Heart right ventricle (tissue), 16 donors: ENCODE results near the gene MVB12B. TPM values are rescaled to one million over a fixed set of nuclear protein-coding genes. Genes with fewer than 3 reads are reported as not detected.
"Not testable (repeated sequence)": the region's sequence is repeated elsewhere in the genome, so short reads cannot be mapped to it uniquely, and the experiment has no call there.

Experiments used
- ATAC-seq, 8 donors: fragments of 200-7000 bp; cut with Tn5 transposase; one replicate each; pipeline ENCODE4 v1.9.1; 2020; ENCODE audit warnings: mild to moderate bottlenecking in 8 of 8, moderate library complexity in 8 of 8, moderate number of reproducible peaks in 1 of 8
- DNase-seq, 2 donors: peaks; one replicate each; pipeline ENCODE4 v3.0.0-alpha.2; 2020
- H3K27ac ChIP-seq, 10 donors: fragments of 200-600 bp; sonication (generic) in 2 of 10; one replicate each; pipeline versions ENCODE4 v1.5.0 to v1.8.0; 2020 to 2022; ENCODE audit warnings: mild to moderate bottlenecking in 3 of 10
- H3K27me3 ChIP-seq, 7 donors: fragments of 200-600 bp; one replicate each; pipeline ENCODE4 v1.8.0; 2021 to 2022; ENCODE audit warnings: mild to moderate bottlenecking in 2 of 7
- H3K36me3 ChIP-seq, 9 donors: fragments of 200-600 bp; sonication (generic) in 1 of 9; one replicate each; pipeline versions ENCODE4 v1.5.0 to v1.8.0; 2020 to 2022; ENCODE audit warnings: mild to moderate bottlenecking in 2 of 9
- H3K4me1 ChIP-seq, 9 donors: fragments of 200-600 bp; sonication (generic) in 1 of 9; one replicate each; pipeline versions ENCODE4 v1.5.0 to v1.8.0; 2020 to 2022; ENCODE audit warnings: mild to moderate bottlenecking in 4 of 9
- H3K4me3 ChIP-seq, 10 donors: fragments of 200-600 bp; sonication (generic) in 2 of 10; one replicate each; pipeline versions ENCODE4 v1.5.0 to v1.8.0; 2020 to 2022; ENCODE audit warnings: mild to moderate bottlenecking in 7 of 10, moderate library complexity in 2 of 10
- H3K9me3 ChIP-seq, 11 donors: fragments of 200-600 bp in 10 of 11; sonication (generic) in 2 of 11; one replicate each; pipeline versions ENCODE4 v1.5.0 to v1.8.0; 2013 to 2022; ENCODE audit warnings: mild to moderate bottlenecking in 2 of 11, control low read depth in 1 of 11, moderate library complexity in 1 of 11
- CTCF ChIP-seq, 9 donors: fragments of 200-600 bp; sonication (generic) in 2 of 9; IDR thresholded peaks; one replicate each; pipeline versions ENCODE4 v1.5.0 to v1.8.0; 2021 to 2022; ENCODE audit warnings: antibody characterized with exemption in 9 of 9, mild to moderate bottlenecking in 5 of 9, moderate library complexity in 1 of 9
- WGBS, 2 donors: extraction: QIAGEN DNeasy Blood & Tissue Kit; methylation state at CpG; one replicate each; pipeline ENCODE4 v1.1.7; 2013; ENCODE audit warnings: inconsistent platforms in 1 of 2; 5-methylcytosine and 5-hydroxymethylcytosine counted together
- intact Hi-C, 10 donors: fragments of 100-400 bp; cut with DNase I; formaldehyde crosslinking; loops; one replicate each; pipeline versions ENCODE4 v1.11.1 to v1.14.2; 2022
- polyA plus RNA-seq, 2 donors: library from polyadenylated mRNA; stranded (reverse); fragments of 200-250 nt; gene quantifications; one replicate each; pipeline ENCODE4 v1.2.3, GENCODE V29; 2013
- total RNA-seq, 10 donors: library from RNA; stranded (reverse); fragmentation: NEBNext Ultra II Directional in 3 of 10; extraction: Animal tissue kit (Norgen Biotek cat#: 25700) in 3 of 10; gene quantifications; one replicate each; pipeline versions ENCODE4 v1.2.1 to v1.2.4, GENCODE V29; 2021 to 2023
- donor health status: Arrhythmogenic right ventricular cardiomyopathy.
- donor health status: ischemic (EF 13 %, LVEDD 7.1; RV severe dilation, severe dysfunction).
- donor health status: healthy with polysubstance abuse.
- donor health status: DM: no; HTN: yes; CAD: no.
- donor health status: DM: no; HTN: no; CAD: no.
- donor health status: ischemic (EF 25% LVEDD 6.9; RV normal size, moderate dysfunction).
- donor health status: ischemic (EF 25% LVEDD 5.7; RV mildly dilated, moderate dysfunction).
- donor health status: healthy.
- donor health status: DM: yes; HTN: yes; CAD: no.
- donor health status: Ischemic cardiomyopathy.
- donor health status: ischemic (EF 35%, LVEDD 5.7; RV mildly dilated, moderate dysfunction).
- donor health status: nonischemic (EF 11% LVEDD 7.7; RV severe dilation, severe dysfunction).
- donor health status: DM: yes; HTN: yes; CAD: no.
- donor health status: PGD.
- donor health status: ischemic (EF 29% LVEDD 5.4; RV normal size, mild dysfunction).
- donor health status: nonischemic (EF 23%, LVEDD 6.1; RV moderate dilation, normal function).

The MVB12B gene
- total and polyA plus RNA-seq, 12 donors, result 2.8 to 16.5 (median 10.6) TPM

DNA sequence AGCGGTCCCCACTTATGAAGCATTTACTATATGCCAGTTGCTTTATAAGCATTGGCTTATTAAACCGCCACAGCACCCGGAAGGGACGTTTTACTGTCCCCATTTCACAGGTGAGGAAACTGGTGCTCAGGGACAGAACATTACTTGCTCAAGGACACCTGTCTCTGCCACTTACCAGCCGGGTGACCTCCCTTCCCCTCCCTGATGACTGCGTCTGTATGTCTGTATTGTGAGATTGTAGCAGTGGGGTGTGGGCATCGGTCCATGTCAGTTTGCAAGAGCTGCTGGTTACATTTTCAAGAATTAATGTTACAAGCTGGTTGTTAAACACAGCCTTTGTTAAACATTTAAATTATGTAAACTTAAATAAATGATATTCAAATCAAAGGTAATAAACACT, 209.5 kb downstream of the MVB12B start:
- H3K4me3 ChIP-seq, result no peak overlapping the region
- ATAC-seq (no peak), DNase-seq (no peak)
- H3K27ac ChIP-seq, result no peak overlapping the region
- H3K27me3 ChIP-seq, result peaks cover 0 to 73% (median 37%) of the 10 kb centered on the region in 7 donors
- TF ChIP-seq CTCF (IDR thresholded peaks at IDR 0.05), result no peak
- H3K36me3 ChIP-seq, result no peaks in the 10 kb centered on the region
- H3K9me3 ChIP-seq, result no peaks in the 10 kb centered on the region
- H3K4me1 ChIP-seq, result peaks cover 0 to 32% (median 0%) of the 10 kb centered on the region in 9 donors
- WGBS, 2 donors, result 91 to 96% methylated on average over 7 of the region's 7 CpGs
- intact Hi-C loops, result no loop called here

DNA sequence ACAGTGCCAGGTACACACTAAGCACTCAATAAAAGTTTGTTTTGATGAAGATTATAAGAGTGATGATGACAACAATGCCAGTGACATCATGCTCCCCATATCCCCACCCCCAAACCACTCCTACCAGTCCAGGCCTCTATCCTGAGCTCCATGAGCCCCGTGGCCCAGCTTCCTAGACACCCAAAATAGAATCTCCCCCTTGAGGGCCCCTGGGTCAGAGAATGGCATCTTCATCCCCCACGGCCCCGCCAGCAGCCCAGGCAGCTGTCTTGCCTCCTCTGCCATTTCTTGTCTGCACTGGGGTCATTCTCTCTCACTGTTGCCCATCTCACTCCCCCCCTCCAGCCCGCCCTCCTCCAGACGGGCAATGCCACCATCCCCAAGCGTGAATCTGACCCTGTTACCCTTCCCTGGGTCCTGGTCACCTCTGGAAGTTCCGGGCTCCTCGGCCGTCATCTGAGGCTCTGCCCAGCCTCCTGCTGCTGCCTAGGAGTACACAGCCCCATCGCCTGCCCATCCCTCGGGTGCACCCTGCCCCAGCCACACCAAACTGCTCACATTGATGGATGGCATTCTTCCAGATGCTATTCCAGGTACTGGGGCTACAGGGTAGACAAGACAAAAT, 210.3 kb downstream of the MVB12B start:
- peaks cover 0 to 24% (median 0%) of the 10 kb centered on the region in 9 donors for H3K4me1 ChIP-seq
- TF ChIP-seq CTCF (IDR thresholded peaks at IDR 0.05), result no peak
- H3K36me3 ChIP-seq, result no peaks in the 10 kb centered on the region
- peaks cover 0 to 67% (median 35%) of the 10 kb centered on the region in 7 donors for H3K27me3 ChIP-seq
- H3K27ac ChIP-seq, result no peak overlapping the region
- H3K4me3 ChIP-seq, result no peak overlapping the region
- ATAC-seq (no peak), DNase-seq (no peak)
- intact Hi-C loops, result no loop called here
- no peaks in the 10 kb centered on the region for H3K9me3 ChIP-seq
- 68 to 71% methylated on average over 11 of the region's 11 CpGs for WGBS, 2 donors

DNA sequence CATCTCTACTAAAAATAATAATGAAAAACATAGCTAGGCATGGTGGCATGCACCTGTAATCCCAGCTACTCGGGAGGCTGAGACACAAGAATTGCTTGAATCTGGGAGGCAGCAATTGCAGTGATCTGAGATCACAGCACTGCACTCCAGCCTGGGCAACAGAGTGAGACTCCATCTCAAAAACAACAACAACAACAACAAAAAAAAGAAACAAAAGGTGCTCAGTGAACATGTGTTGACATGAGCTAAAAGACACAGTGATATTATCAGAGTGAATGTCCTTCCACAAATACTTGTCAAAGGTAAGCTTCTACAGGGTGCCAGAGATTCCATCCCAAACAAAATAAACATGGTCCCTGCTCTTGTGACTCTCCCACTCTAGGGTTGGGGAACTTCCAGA, 211.9 kb downstream of the MVB12B start:
- DNase-seq, result no peak
- Histone ChIP-seq H3K27me3 (peaks cover 0 to 62% (median 22%) of the 10 kb centered on the region in 7 donors), H3K36me3 (no peaks in the 10 kb centered on the region), H3K4me3 (no peak overlapping the region), H3K27ac (no peak overlapping the region), H3K4me1 (peaks cover 0 to 10% (median 0%) of the 10 kb centered on the region in 9 donors), H3K9me3 (peaks cover 0 to 3% (median 0%) of the 10 kb centered on the region in 11 donors)
- intact Hi-C loops, result no loop called here
- TF ChIP-seq CTCF (IDR thresholded peaks at IDR 0.05), result no peak
- no peak for ATAC-seq
- WGBS, 2 donors, result 87 to 96% methylated on average over 1 of the region's 1 CpG

- DNase-seq, ATAC-seq: not testable (repeated sequence)
- 85 to 94% methylated on average over 9 of the region's 9 CpGs for WGBS, 2 donors
These were observed 213.8 kb downstream of the MVB12B start for GRCh38 chr9:126540398-126540797.

DNA sequence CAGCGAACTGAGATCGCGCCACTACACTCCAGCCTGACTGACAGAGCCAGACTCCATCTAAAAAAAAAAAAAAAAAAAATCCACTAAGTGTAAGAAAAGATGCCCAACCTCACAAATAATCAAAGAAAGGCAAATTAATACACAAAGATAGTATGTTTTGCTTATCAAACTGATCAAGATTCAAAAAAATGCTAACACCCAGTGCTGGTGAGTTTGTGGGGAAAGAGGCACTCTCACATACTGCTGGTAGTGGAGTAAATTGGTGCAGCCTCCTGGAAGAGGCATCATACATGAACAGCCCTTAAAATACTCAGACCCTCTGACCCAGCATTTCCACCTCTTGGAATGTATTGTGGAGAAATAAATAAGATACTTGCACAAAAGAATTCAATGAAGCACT, 216.9 kb downstream of the MVB12B start:
- peaks cover 0 to 21% (median 0%) of the 10 kb centered on the region in 7 donors for H3K27me3 ChIP-seq
- no peak overlapping the region for H3K4me3 ChIP-seq
- no peaks in the 10 kb centered on the region for H3K4me1 ChIP-seq
- WGBS, 2 donors, result 97 to 100% methylated on average over 3 of the region's 3 CpGs
- H3K27ac ChIP-seq, result no peak overlapping the region
- no peak for TF ChIP-seq CTCF (IDR thresholded peaks at IDR 0.05)
- H3K36me3 ChIP-seq, result no peaks in the 10 kb centered on the region
- peaks cover 0 to 4% (median 0%) of the 10 kb centered on the region in 11 donors for H3K9me3 ChIP-seq
- no peak for ATAC-seq
- DNase-seq, result no peak
- intact Hi-C loops, result no loop called here

More at GRCh38 chr9:126540398-126540797, 213.8 kb downstream of the MVB12B start:
- H3K36me3 ChIP-seq, H3K4me1 ChIP-seq, H3K9me3 ChIP-seq, H3K27ac ChIP-seq, intact Hi-C loops, H3K4me3 ChIP-seq: not testable (repeated sequence)
- H3K27me3 ChIP-seq, result peaks cover 0 to 44% (median 11%) of the 10 kb centered on the region in 7 donors
